COR-L47 (cell line): Measurements from ENCODE around the gene GARIN5B.
"Not testable (repeated sequence)": the region's sequence is repeated elsewhere in the genome, so short reads cannot be mapped to it uniquely, and the experiment has no call there.

ENCODE experiments used
- DNase-seq: peaks from one replicate; lab custom pipeline; 2025; lab: John Stamatoyannopoulos, UW

Gene GARIN5B

GRCh38 chr19:55348317-55349034 lies 14.6 kb downstream of the GARIN5B start:
- DNase-seq = no peak

DNA sequence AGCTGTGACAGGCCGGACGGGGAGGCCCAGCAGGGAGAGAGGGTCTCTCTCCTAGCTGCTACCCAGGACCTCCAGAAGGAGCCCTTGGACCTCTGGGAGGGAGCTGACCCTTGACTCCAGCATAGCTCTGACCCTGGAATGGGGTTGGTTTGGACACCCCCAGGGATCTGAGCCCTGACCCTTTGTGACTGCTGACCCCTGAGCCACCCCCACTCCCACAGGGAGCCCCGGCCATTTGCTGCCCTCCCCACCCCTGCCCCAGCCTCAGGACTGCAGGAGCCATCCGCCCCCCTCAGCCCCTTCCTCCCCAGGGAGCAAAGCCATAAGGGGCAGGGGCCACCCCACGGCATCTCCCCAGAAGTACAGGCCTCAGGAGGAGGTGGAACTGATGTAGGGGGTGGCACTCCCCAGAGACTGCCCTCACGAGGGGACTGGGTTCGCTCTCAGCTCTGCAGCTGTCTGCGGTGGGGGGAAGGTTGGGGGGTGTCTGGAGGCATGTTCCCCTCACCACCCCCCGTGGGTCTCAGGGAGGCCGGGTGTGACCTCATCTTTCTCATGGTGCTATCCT lies 15.5 kb downstream of the GARIN5B start:
- no peak for DNase-seq

GRCh38 chr19:55346725-55347441 lies 16.2 kb downstream of the GARIN5B start:
- no peak for DNase-seq

DNA sequence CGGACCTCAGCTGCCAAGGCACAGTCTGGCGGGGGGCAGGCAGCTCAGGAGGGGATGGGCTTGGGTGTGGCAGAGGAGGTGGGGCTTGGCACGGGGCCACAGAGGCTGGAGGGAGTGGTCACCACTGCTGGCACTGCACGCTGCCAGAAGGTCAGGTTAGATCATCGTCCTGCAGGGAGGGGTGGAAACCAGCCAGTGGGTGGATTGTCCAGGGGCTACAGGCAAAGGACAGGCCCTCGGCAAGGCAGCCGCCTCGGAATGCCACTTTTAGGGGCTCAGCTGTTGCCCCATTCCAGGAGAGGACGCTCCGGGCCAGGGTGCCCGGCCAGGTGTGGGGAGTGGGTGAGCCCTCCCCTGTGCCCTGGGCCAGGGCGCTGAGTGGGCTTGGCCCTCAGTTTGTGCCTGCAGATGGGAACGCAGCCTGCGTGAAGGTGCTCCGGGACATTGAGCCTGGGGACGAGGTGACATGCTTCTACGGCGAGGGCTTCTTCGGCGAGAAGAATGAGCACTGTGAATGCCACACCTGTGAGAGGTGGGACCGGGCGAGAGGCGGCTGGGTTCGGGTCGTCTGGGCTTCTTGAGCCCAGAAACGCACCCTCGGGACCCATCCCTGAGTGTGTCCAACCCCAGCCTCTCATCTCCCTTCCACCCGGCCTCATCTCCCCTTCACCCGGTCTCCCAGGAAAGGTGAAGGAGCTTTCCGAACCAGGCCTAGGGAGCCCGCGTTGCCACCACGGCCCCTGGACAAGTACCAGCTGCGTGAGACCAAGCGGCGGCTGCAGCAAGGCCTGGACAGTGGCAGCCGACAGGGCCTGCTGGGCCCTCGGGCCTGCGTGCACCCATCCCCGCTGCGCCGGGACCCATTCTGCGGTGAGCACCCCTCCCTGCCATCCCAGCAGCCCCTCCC lies 17.0 kb downstream of the GARIN5B start:
- no peak for DNase-seq

GRCh38 chr19:55345101-55345817 lies 17.8 kb downstream of the GARIN5B start:
- no peak for DNase-seq

DNA sequence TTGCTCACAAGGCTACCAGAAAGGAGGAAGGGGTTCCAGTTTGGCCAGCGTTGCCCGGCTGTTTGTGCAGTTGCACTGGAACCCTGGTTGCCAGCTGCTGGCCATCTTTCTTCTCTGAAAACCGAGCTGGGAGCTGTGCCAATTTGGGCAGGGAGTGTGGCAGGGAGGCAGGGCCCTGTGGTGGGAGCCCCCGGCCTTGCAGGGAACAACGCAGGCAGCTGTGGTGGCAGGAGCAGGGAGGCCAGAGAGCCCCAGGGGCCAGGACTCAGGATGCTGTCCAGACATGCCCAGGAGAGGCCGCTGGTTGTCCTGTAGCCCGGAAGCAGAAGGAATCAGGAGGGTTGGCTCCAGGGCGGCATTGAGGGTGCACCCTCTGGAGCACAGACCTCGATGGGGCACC lies 18.6 kb downstream of the GARIN5B start:
- peak; percentile 72 for DNase-seq

DNA sequence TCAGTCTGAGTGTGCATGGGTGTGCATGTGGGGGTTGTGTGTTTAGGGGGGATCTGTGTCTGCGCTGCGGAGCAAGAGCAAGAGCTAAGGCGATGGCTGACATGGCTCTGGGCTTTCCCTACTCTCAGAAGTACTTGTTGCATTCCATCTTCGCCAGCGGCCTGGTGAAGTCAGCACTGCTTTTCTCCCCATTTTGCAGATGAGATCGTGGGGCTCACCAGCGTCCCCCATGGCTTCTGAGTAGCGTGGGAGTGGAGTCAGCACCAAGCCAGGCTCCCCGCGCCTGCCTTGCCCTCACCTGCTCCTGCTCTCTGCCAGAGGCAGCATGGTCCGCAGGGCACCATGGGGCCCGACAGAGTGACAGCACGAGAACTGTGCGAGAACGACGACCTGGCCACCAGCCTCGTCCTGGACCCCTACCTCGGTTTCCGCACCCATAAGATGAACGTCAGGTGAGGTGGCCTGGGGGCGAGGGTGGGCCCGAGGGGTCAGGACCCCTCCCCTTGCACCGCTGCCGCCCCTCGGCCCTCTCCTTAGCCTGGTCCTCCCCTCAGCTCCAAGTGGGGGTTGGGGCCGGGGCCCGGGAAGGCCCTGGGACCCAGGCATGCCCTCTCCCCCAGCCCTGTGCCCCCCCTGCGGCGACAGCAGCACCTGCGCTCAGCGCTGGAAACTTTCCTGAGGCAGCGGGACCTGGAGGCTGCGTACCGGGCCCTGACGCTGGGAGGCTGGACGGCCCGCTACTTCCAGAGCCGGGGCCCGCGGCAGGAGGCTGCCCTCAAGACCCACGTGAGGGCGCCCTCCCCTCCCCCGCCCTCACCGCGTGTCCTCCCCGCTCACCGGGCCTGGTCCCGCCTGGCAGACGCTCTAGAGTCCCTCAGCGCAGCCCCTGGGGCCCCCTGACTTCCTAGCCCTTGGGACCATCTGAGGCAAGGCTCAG lies 21.2 kb downstream of the GARIN5B start:
- DNase-seq = no peak

GRCh38 chr19:55341171-55341588 lies 21.9 kb downstream of the GARIN5B start:
- DNase-seq = peak; percentile 74

DNA sequence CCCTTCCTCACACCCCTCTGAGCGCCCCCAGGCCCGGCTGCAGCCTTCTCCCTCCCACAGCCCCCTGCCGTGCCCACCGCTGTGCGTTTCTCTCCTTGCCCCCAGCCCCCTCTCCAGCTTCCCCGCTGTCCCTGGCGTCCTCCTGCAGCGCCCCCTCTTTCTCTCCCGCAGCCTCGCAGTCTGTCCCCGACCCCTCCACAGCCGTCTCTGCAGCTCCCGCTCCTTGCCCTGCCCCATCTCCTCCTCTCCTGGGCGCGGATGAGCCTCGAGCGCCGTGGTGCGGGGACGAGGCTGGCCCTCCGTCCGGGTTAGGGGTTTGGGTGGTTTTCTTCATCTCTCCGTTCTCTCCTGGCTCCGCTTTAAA lies 22.3 kb downstream of the GARIN5B start:
- DNase-seq = peak; percentile 63

GRCh38 chr19:55339889-55340783 lies 22.9 kb downstream of the GARIN5B start:
- DNase-seq = no peak

GRCh38 chr19:55339105-55339888 lies 23.8 kb downstream of the GARIN5B start, which contains the start of gene KMT5C:
Gene KMT5C, plus strand, starts transcription at chr19:55339876. Its CDS starts 2,061 bp downstream, at chr19:55341937.
- peak; percentile 100 for DNase-seq

GRCh38 chr19:55336101-55336500 lies 27.0 kb downstream of the GARIN5B start:
- no peak for DNase-seq

- DNase-seq = no peak
Measured at GRCh38 chr19:55333870-55334269, 29.2 kb downstream of the GARIN5B start.

DNA sequence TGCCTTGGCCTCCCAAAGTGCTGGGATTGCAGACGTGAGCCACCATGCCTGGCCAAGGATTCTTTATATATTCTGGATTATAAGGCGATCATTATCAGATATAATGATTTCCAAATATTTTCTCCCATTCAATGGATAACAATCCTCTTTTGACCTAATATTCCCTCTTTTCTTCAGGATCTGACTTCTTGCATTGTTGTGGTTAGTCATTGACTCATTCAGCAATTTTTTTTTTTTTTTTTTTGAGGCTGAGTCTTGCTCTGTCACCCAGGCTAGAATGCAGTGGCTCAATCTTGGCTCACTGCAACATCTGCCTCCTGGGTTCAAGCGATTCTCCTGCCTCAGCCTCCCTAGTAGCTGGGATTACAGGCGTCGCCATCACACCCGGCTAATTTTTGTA lies 33.3 kb downstream of the GARIN5B start:
- DNase-seq = not testable (repeated sequence)

- DNase-seq = not testable (repeated sequence)
Measured at GRCh38 chr19:55328774-55329318, 34.2 kb downstream of the GARIN5B start.

DNA sequence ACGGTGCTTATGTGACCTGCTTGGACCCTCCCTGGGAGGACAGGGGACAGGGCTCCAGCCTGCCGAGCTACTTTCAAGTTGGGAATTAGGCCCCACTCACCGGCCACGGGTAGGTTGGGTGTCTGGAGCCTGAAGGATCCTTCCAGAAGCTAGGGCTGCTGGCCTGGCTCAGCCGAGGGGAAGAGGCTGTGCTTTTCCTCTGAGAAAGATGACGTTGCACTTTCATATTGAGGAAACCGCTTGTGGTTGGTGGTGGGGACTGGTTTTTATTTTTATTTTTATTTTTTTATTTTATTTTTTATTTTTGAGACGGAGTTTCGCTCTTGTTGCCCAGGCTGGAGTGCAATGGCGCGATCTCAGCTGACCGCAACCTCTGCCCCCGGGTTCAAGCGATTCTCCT lies 37.9 kb downstream of the GARIN5B start, which contains the start of gene TMEM150B:
TSS of gene TMEM150B (minus strand) at position 170 of the 400 bp plus-strand sequence. CDS start 4,305 bp downstream, outside the sequence.
- no peak for DNase-seq

- no peak for DNase-seq
Measured at GRCh38 chr19:55324662-55325061, 38.4 kb downstream of the GARIN5B start.
